Measurements from ENCODE around the gene KRT6A. TPM values are rescaled to one million over a fixed set of nuclear protein-coding genes. Genes with fewer than 3 reads are reported as not detected.
"Not testable (repeated sequence)": the region's sequence is repeated elsewhere in the genome, so short reads cannot be mapped to it uniquely, and the experiment has no call there.

Gene KRT6A
- total RNA-seq, 2 experiments from 2014 or later, result not detected

- CTCF ChIA-PET, result no interaction called here
- peaks cover 6% of the 10 kb centered on the region for H3K9me3 Mint-ChIP-seq
- no peak for DNase-seq
- H3K4me3 Mint-ChIP-seq, result no peak overlapping the region
- H3K27ac Mint-ChIP-seq, result no peak overlapping the region
- H3K36me3 Mint-ChIP-seq (ENCODE audit: low read depth), result no peaks in the 10 kb centered on the region
- H3K4me1 Mint-ChIP-seq (ENCODE audit: low read depth), result no peaks in the 10 kb centered on the region
- intact Hi-C loops (cut with micrococcal nuclease), result no loop called here
- H3K27me3 Mint-ChIP-seq (ENCODE audit: low read depth), result peaks cover 9% of the 10 kb centered on the region
Measured at GRCh38 chr12:52514471-52515318, 21.6 kb upstream of the KRT6A start.

GRCh38 chr12:52513736-52514135, 20.7 kb upstream of the KRT6A start:
- Mint-ChIP-seq H3K27me3 (ENCODE audit: low read depth) (peaks cover 10% of the 10 kb centered on the region), H3K9me3 (peaks cover 6% of the 10 kb centered on the region), H3K4me1 (ENCODE audit: low read depth) (no peaks in the 10 kb centered on the region), H3K36me3 (ENCODE audit: low read depth) (no peaks in the 10 kb centered on the region), H3K27ac (no peak overlapping the region), H3K4me3 (no peak overlapping the region)
- no peak for DNase-seq
- CTCF ChIA-PET, result no interaction called here
- intact Hi-C loops (cut with micrococcal nuclease), result no loop called here

- DNase-seq, result no peak
- intact Hi-C loops (cut with micrococcal nuclease), result loop anchor here (10.0 kb wide), 2 partner anchors 133 to 353 kb away; no protein-coding TSS in a partner anchor
- peaks cover 3% of the 10 kb centered on the region for H3K4me1 Mint-ChIP-seq (ENCODE audit: low read depth)
- peaks cover 35% of the 10 kb centered on the region for H3K27me3 Mint-ChIP-seq (ENCODE audit: low read depth)
- CTCF ChIA-PET, result interaction anchor here (0.9 to 3.2 kb wide), 4 partner anchors 9 to 351 kb away, joined by 3 to 11 read pairs (median 4); partner anchors contain the start of gene KRT5
- no peak overlapping the region for H3K27ac Mint-ChIP-seq
- no peaks in the 10 kb centered on the region for H3K36me3 Mint-ChIP-seq (ENCODE audit: low read depth)
- peaks cover 7% of the 10 kb centered on the region for H3K9me3 Mint-ChIP-seq
- H3K4me3 Mint-ChIP-seq, result no peak overlapping the region
Measured at GRCh38 chr12:52508211-52508610, 15.2 kb upstream of the KRT6A start.

GRCh38 chr12:52506858-52507715, 14.0 kb upstream of the KRT6A start:
- peaks cover 8% of the 10 kb centered on the region for H3K9me3 Mint-ChIP-seq
- peaks cover 3% of the 10 kb centered on the region for H3K4me1 Mint-ChIP-seq (ENCODE audit: low read depth)
- no peaks in the 10 kb centered on the region for H3K36me3 Mint-ChIP-seq (ENCODE audit: low read depth)
- no peak overlapping the region for H3K4me3 Mint-ChIP-seq
- intact Hi-C loops (cut with micrococcal nuclease), result loop anchor here (10.0 kb wide), 2 partner anchors 132 to 352 kb away; no protein-coding TSS in a partner anchor
- no peak overlapping the region for H3K27ac Mint-ChIP-seq
- DNase-seq, result no peak
- peaks cover 35% of the 10 kb centered on the region for H3K27me3 Mint-ChIP-seq (ENCODE audit: low read depth)
- CTCF ChIA-PET, result interaction anchor here (0.7 to 3.2 kb wide), 8 partner anchors 10 to 364 kb away, joined by 3 to 11 read pairs (median 3); partner anchors contain the start of gene KRT5

- H3K27me3 Mint-ChIP-seq (ENCODE audit: low read depth), result peaks cover 21% of the 10 kb centered on the region
- peaks cover 3% of the 10 kb centered on the region for H3K4me1 Mint-ChIP-seq (ENCODE audit: low read depth)
- no peak overlapping the region for H3K4me3 Mint-ChIP-seq
- no peaks in the 10 kb centered on the region for H3K36me3 Mint-ChIP-seq (ENCODE audit: low read depth)
- CTCF ChIA-PET, result interaction anchor here (0.7 kb wide), 1 partner anchor 13 kb away, joined by 3 read pairs; no protein-coding TSS in a partner anchor
- H3K9me3 Mint-ChIP-seq, result peaks cover 2% of the 10 kb centered on the region
- H3K27ac Mint-ChIP-seq, result no peak overlapping the region
- no peak for DNase-seq
- intact Hi-C loops (cut with micrococcal nuclease), result loop anchor here (10.0 kb wide), 2 partner anchors 128 to 348 kb away; no protein-coding TSS in a partner anchor
Measured at GRCh38 chr12:52502877-52503276, 9.8 kb upstream of the KRT6A start.

- peaks cover 2% of the 10 kb centered on the region for H3K9me3 Mint-ChIP-seq
- H3K4me3 Mint-ChIP-seq, result no peak overlapping the region
- no peak for DNase-seq
- CTCF ChIA-PET, result no interaction called here
- no peak overlapping the region for H3K27ac Mint-ChIP-seq
- H3K27me3 Mint-ChIP-seq (ENCODE audit: low read depth), result peaks cover 12% of the 10 kb centered on the region
- intact Hi-C loops (cut with micrococcal nuclease), result loop anchor here (10.0 kb wide), 2 partner anchors 127 to 347 kb away; no protein-coding TSS in a partner anchor
- H3K36me3 Mint-ChIP-seq (ENCODE audit: low read depth), result no peaks in the 10 kb centered on the region
- no peaks in the 10 kb centered on the region for H3K4me1 Mint-ChIP-seq (ENCODE audit: low read depth)
Measured at GRCh38 chr12:52501490-52501889, 8.4 kb upstream of the KRT6A start.

- not testable (repeated sequence) for H3K36me3 Mint-ChIP-seq (ENCODE audit: low read depth); DNase-seq; H3K27me3 Mint-ChIP-seq (ENCODE audit: low read depth); H3K4me1 Mint-ChIP-seq (ENCODE audit: low read depth); H3K9me3 Mint-ChIP-seq; H3K27ac Mint-ChIP-seq; H3K4me3 Mint-ChIP-seq
- intact Hi-C loops (cut with micrococcal nuclease), result loop anchor here (10.0 kb wide), 2 partner anchors 126 to 346 kb away; no protein-coding TSS in a partner anchor
- CTCF ChIA-PET, result interaction anchor here (1.2 to 1.4 kb wide), 2 partner anchors 370 to 384 kb away, joined by 3 to 6 read pairs; no protein-coding TSS in a partner anchor
Measured at GRCh38 chr12:52500574-52500973, 7.5 kb upstream of the KRT6A start.

GRCh38 chr12:52499806-52500560, 6.9 kb upstream of the KRT6A start:
- Mint-ChIP-seq H3K4me3 (no peak overlapping the region), H3K36me3 (ENCODE audit: low read depth) (no peaks in the 10 kb centered on the region), H3K4me1 (ENCODE audit: low read depth) (no peaks in the 10 kb centered on the region), H3K27ac (no peak overlapping the region), H3K27me3 (ENCODE audit: low read depth) (no peaks in the 10 kb centered on the region), H3K9me3 (peaks cover 2% of the 10 kb centered on the region)
- CTCF ChIA-PET, result interaction anchor here (0.6 to 1.4 kb wide), 3 partner anchors 57 to 385 kb away, joined by 3 to 6 read pairs (median 3); no protein-coding TSS in a partner anchor
- no peak for DNase-seq
- intact Hi-C loops (cut with micrococcal nuclease), result loop anchor here (10.0 kb wide), 2 partner anchors 125 to 345 kb away; no protein-coding TSS in a partner anchor

GRCh38 chr12:52498946-52499345, 5.9 kb upstream of the KRT6A start:
- intact Hi-C loops (cut with micrococcal nuclease), result no loop called here
- peaks cover 2% of the 10 kb centered on the region for H3K9me3 Mint-ChIP-seq
- H3K27ac Mint-ChIP-seq, result no peak overlapping the region
- no peaks in the 10 kb centered on the region for H3K4me1 Mint-ChIP-seq (ENCODE audit: low read depth)
- no peaks in the 10 kb centered on the region for H3K36me3 Mint-ChIP-seq (ENCODE audit: low read depth)
- no peaks in the 10 kb centered on the region for H3K27me3 Mint-ChIP-seq (ENCODE audit: low read depth)
- no peak overlapping the region for H3K4me3 Mint-ChIP-seq
- CTCF ChIA-PET, result no interaction called here
- DNase-seq, result no peak

GRCh38 chr12:52497975-52498374, 4.9 kb upstream of the KRT6A start:
- Mint-ChIP-seq H3K27me3 (ENCODE audit: low read depth) (no peaks in the 10 kb centered on the region), H3K36me3 (ENCODE audit: low read depth) (no peaks in the 10 kb centered on the region), H3K4me3 (no peak overlapping the region), H3K27ac (no peak overlapping the region), H3K4me1 (ENCODE audit: low read depth) (no peaks in the 10 kb centered on the region), H3K9me3 (no peaks in the 10 kb centered on the region)
- no peak for DNase-seq
- CTCF ChIA-PET, result no interaction called here
- intact Hi-C loops (cut with micrococcal nuclease), result no loop called here

- no peaks in the 10 kb centered on the region for H3K4me1 Mint-ChIP-seq (ENCODE audit: low read depth)
Measured at GRCh38 chr12:52496590-52497071, 3.6 kb upstream of the KRT6A start.

More at GRCh38 chr12:52496590-52497071, 3.6 kb upstream of the KRT6A start:
- no peak overlapping the region for H3K4me3 Mint-ChIP-seq
- intact Hi-C loops (cut with micrococcal nuclease), result no loop called here
- H3K36me3 Mint-ChIP-seq (ENCODE audit: low read depth), result no peaks in the 10 kb centered on the region
- CTCF ChIA-PET, result interaction anchor here (1.1 kb wide), 1 partner anchor 145 kb away, joined by 3 read pairs; no protein-coding TSS in a partner anchor
- DNase-seq, result no peak
- H3K27ac Mint-ChIP-seq, result no peak overlapping the region
- H3K9me3 Mint-ChIP-seq, result no peaks in the 10 kb centered on the region
- peaks cover 4% of the 10 kb centered on the region for H3K27me3 Mint-ChIP-seq (ENCODE audit: low read depth)

Data from activated naive CD4-positive, alpha-beta T cell treated with anti-CD3 and anti-CD28 coated beads for 36 hours (primary cell).